Stimulated activated CD4-positive, alpha-beta T cell treated with anti-CD3 and anti-CD28 coated beads, TNF-alpha, amount 100 ng/mL, for 24 hours (primary cell): ENCODE data around the gene SMYD5.

Experiments used
- DNase-seq, 3 experiments: peaks; one replicate each; pipeline ENCODE4 v3.0.0-alpha.2; 2020; ENCODE audit warnings: low read depth in 3 of 3

SMYD5 gene

GRCh38 chr2:73238976-73239375 lies 24.9 kb downstream of the SMYD5 start:
- DNase-seq: no peak

- DNase-seq: no peak
These were observed 25.7 kb downstream of the SMYD5 start for GRCh38 chr2:73239776-73240175.

GRCh38 chr2:73243884-73244570 lies 30.0 kb downstream of the SMYD5 start:
- no peak for DNase-seq

- DNase-seq: no peak
These were observed 30.5 kb downstream of the SMYD5 start for GRCh38 chr2:73244580-73244979.

- no peak for DNase-seq
These were observed 32.8 kb downstream of the SMYD5 start for GRCh38 chr2:73246850-73247249.

GRCh38 chr2:73249636-73250035 lies 35.6 kb downstream of the SMYD5 start:
- no peak for DNase-seq

GRCh38 chr2:73250872-73251846 lies 37.1 kb downstream of the SMYD5 start:
- DNase-seq: no peak

GRCh38 chr2:73252238-73253027 lies 38.4 kb downstream of the SMYD5 start:
- DNase-seq: no peak

GRCh38 chr2:73253400-73253799 lies 39.4 kb downstream of the SMYD5 start:
- DNase-seq: no peak

- DNase-seq: no peak
These were observed 39.9 kb downstream of the SMYD5 start for GRCh38 chr2:73253901-73254300.

GRCh38 chr2:73254343-73255006 lies 40.4 kb downstream of the SMYD5 start:
- no peak for DNase-seq

- DNase-seq: no peak
These were observed 41.1 kb downstream of the SMYD5 start for GRCh38 chr2:73255007-73255644.

GRCh38 chr2:73255907-73256617 lies 42.0 kb downstream of the SMYD5 start:
- DNase-seq: no peak

- DNase-seq: no peak
These were observed 42.5 kb downstream of the SMYD5 start for GRCh38 chr2:73256618-73256922.

GRCh38 chr2:73257021-73257420 lies 43.0 kb downstream of the SMYD5 start:
- no peak for DNase-seq

GRCh38 chr2:73257425-73258125 lies 43.5 kb downstream of the SMYD5 start:
- no peak for DNase-seq

GRCh38 chr2:73258186-73258912 lies 44.3 kb downstream of the SMYD5 start:
- no peak for DNase-seq

- no peak for DNase-seq
These were observed 44.8 kb downstream of the SMYD5 start for GRCh38 chr2:73258913-73259215.

GRCh38 chr2:73259276-73259675 lies 45.2 kb downstream of the SMYD5 start:
- DNase-seq: no peak
